Loucy (cell line): ENCODE data around the gene CLEC14A.

Source experiments
- CTCF ChIP-seq: fragments of 200-600 bp; sonication (generic); conservative IDR thresholded peaks from 2 replicates; pipeline ENCODE4 v1.5.1; 2014; ENCODE audit warnings: mild to moderate bottlenecking, antibody characterized with exemption, low read length
- EZH2phosphoT487 ChIP-seq: fragments of 200-600 bp; IDR thresholded peaks from 2 replicates; pipeline ENCODE4 v1.6.1; 2018; ENCODE audit warnings: antibody characterized with exemption, mild to moderate bottlenecking, moderate library complexity, borderline replicate concordance

GRCh38 chr14:38210587-38211216 is 45.2 kb downstream of the CLEC14A start:
- TF ChIP-seq CTCF (no peak), EZH2phosphoT487 (no peak)
